GM21723 (cell line): ENCODE measurements around the gene BMAL1.
A peak's percentile ranks its signal among the peaks of the same experiment; 100 is the strongest.

Experiments
- ATAC-seq: cut with Tn5 transposase; IDR thresholded peaks from one replicate; pipeline ENCODE4 v1.9.1; 2021; ENCODE audit warnings: mild to moderate bottlenecking, moderate library complexity; ENCODE audit not compliant: unreplicated experiment

BMAL1 gene

DNA sequence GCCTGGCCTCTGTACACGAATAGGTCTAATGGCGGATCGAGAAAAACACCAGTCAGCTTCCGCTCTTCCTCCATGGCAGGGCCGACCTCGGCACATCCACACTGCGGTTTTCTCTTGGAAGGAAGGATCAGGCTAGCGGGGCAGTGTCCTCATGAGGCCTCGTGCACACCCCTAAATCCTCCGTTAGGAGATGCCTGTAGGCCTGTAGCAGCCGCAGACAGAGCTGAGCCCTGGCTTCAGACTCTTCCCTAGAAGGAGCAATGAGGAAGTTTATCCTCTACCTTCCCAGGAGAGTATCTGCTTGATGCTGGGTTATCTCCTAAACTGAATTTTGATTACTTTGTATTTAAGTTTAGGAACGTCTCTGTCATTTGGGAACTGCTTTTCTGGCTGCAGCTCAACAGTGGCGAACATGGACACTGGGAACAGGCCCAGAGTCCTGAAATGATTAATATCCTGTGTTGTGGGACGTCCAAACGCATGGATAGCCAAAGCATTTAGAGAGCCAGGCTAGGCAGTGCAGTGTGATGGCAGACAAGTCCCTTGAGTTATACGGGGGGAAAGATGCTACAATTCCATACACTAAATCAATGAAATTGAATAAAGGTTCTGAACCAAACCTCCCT is 16.5 kb upstream of the BMAL1 start:
- no peak for ATAC-seq

DNA sequence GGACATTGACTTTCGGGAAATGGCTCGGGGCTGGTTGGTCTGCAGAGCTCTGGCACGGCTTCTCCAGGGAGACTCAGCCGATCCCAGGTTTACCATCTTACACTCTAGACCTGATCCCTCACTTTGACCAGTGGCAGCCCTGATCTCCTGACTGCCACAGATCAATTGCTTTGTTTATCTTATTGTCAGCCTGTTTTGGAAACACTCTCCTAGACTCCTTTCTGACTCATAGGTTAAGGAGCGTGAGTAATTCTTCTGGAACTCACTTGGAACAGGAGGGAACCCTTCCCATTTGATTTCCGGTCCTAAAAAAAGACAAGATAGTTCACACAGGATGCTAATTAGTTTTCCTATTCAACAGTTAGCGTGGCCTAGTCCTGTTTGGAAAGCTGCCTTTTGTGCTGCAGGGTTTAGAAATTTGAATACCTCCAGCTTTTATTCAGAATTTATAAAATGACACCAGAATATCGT is 16.0 kb upstream of the BMAL1 start:
- no peak for ATAC-seq

DNA sequence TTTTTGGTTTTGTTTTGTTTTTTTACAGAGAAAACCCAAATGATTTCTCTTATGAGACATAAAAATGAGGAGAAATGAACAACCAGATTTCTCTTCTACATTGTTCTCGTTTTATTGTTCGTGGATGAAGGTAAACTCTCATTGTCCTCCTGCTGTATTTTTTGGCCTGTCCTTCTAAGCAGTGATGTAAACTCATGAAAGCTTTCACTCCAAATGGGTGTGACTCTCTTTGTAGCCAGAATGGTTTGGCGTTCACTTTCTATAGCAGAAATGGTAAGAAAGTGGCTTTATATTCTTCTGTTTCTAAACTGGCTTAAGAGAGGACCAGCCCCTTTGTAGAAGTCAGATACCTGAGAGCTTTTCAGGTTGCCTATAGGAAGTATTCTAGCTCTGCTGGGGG is 15.5 kb upstream of the BMAL1 start:
- no peak for ATAC-seq

DNA sequence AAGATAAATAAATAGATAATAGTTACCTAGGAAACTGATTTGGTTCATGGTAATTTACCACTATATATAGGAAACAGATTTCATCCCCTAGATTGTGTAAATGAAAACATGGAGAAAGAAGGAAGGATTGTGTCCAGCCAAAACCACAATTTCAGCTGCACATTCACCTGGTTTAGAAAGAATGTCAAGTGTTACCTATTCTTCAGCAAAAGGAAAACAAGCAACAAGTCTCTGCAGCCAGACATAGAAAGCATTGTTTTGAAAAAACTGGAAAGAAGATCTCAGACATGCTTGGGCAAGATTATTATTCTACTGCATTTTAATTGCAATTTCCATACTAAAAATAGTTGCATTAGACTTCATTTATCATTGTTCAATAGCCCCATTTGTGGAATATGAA is 8.8 kb upstream of the BMAL1 start:
- ATAC-seq: no peak

DNA sequence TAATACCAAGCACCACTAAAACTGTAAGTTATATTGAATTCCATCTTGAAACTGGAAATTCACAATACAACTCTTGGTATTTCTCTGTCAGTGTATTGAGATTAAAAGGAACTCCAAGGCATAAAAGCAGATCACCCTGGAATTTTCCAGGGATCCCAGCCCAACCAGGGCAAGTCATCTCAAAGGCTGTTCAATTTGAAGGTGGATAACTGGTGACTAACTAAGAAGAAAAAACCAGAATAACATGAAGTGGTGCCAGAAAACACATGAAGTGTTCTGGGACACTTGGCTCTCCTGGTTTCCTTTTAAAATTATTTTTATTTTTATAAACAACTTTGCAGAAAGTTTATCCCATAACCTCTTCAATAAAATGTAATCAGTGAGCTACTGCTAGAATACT is 7.8 kb upstream of the BMAL1 start:
- no peak for ATAC-seq

DNA sequence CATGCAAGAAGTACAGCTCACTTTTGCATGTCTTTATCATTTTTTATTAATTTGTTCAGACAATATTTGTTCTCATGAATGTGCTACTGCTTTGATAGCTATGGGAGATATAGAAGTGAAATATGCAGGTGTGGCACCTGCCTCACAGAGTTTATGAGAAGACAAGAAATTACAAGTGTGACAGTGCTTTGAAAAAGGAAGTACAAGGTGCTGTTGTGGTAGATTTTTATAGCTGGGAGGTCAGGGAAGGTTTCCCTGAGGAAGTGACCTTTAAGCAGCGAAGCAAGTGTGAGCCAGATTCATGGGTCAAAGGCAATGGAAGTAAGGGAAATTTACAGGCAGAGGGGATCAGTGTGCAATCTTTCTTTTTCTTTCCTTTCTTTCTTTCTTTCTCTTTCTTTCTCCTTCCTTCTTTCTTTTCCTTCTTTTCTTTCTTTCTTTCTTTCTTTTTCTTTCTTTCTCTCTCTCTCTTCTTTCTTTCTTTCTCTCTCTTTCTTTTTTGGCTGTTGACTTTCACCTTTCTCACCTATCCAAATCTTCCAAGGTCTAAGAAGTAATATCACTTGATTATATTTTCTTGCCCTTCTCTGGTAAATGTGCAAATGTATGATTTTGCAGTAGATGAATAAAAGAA is 6.4 kb upstream of the BMAL1 start:
- ATAC-seq: no peak

DNA sequence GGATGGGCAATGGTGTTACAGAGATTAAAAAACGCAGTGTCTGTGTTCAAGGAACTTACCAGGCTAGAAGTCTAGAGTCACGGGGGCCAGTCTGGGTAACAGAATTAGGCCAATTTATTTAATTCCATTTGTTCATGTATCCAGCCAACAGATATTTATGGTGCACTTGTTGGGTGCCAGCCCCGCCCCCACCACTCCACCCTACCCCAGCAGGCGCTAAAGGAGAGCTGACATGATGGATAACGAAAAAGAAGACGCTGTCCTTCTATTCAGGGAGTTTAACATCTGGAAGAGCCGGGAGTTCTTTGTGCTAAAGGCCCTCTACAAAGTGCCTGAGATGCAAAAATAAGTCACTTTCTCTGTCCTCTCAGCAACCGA is 1.1 kb upstream of the BMAL1 start:
- ATAC-seq: no peak

DNA sequence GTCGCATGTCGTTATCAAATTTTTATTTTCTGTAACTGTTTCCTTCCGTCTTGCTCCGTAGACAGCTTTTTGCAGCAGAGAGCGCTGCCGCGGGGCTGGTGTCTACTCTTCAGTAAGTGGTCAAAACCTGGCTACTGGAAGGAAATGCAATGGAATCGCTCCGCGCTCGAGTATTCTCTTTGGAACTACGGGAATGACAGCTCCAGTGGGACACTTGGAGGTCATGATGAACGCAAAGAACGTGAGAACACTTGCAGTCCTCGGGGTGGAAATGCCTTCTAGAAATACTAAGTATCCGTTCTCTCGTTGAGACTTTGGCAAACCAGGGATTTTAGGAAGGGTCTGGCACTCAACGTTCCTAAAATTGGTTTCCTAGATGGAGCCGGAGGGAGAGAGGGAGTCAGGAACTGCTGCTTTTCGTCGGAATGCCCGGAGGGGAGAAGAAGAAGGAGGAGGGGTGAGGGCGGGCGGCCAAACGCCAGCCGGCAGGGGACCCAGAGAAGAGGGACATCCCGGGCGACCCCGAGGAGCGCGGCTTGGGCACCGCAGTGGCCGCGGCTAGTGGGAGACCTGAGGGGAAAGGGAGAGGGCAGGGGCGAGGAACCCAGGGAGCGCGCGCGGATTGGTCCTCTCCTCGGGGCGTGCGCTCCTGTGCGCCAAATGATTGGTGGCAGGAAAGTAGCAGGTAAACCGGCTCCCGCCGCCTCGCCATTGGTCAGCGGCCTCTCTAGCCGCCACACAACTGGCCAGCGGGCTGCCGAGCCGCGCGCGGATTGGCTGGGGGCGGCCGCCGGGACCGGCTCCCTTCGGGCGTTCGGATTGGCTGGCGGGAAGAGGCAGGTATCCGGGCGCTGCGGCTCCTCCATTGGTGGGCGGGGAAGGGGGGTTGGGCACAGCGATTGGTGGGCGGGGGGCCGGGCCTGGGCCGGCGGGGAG is 490 bp upstream of the BMAL1 start:
- peak; percentile 91 for ATAC-seq

DNA sequence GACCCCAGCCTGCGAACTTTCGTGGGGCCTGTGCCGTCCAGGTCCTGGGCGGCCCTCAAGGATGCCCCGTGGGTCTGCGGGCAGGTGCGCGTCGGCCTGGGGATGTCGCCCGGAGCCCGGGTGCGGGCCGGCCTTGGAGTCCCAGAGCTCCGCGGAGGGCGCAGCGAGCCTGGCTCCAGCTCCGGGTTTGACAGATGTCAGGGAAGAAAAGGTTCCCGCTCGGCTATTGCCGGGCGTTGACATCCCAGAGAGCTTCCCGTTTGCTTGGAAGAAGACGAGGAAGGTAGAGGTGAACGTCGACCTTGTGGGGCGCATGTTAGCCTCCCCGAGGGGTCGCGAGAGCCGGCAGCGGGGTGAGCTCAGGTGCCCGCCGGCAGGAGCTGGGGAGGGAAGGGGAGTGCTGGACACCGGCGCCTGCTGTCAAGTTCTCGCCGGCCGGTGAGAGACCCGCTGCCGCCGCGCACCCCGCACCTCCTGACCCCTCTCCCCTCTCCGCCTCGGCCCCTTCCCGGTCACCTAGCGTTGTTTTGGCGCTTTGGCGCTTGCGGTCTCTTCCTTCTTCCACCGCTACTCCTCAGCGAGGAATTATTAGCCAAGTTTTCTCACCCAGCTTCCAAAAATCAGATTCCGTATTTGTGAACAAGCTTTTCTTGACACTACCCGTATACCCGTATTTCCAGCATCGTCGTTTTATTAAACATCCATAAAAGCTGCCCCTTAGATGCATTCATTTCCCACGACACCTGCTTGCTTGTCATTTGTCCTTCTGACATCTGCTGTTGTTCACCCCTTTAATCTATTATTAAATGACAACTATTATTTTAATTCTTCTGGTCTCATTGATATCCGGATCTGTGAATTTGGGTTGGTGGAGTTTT is 1.3 kb downstream of the BMAL1 start:
- ATAC-seq: no peak

DNA sequence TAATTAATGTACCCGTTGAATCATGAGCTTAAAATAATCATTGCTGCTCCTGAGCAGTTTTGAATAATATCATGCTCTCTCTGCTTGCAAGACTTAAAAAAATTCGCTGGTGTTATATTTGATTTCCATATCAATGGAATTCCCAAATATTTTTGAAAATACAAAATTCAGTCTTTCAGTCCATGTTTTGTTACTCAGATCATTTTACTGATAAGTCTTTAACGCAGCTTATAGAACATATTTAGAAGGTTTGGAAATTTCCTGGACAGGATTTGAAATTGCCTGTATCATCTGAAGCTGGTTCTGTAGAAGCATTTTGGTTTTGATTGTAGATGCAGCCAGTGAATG is 1.9 kb downstream of the BMAL1 start:
- no peak for ATAC-seq

DNA sequence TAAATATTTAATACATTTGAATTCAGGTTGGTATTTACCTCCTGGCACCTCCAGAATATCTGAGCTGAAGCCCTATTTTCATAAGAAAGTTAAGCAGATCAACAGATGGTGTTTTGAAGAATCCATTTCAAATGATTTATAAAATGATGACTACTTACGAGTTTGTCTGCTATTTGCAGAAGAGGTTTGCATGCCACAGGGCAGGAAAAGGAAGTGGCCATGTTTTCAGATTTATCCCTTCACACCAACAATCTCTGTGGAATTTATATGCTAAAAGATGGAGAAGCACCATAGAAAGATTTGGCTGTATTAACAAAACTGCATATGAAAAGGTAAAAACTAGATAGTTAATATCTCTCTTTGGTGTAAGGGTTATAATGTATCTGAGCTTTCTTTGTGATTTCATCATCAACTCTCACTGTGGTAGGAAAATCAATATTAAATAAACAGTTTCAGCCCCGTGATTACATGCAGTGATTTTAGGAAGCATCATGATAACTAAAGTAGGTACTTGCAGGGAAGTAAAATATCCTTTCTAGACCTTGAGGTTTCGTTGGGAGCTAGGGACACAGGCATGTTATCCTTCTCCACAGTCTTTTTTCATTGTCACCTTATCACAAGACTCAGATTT is 2.6 kb downstream of the BMAL1 start:
- ATAC-seq: no peak

DNA sequence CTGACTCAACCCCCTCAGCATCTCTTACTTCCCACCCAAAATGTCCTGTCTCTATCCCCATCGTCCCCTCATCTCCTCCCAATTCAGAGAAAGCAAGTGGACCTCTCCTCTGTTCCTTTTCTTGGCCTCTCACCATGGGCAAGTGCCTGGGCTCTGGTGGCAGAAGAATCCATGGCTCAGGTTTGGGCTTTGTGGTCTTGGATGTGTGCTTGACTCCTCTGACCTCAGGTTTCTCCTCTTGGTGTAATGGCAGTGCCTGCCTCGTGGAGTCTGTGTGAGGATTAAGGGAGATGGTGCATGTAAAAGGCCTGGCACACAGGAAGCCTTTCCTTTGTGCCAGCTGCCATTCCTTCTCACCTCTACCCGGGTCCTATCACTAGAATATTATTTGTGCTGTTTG is 3.2 kb downstream of the BMAL1 start:
- ATAC-seq: no peak

DNA sequence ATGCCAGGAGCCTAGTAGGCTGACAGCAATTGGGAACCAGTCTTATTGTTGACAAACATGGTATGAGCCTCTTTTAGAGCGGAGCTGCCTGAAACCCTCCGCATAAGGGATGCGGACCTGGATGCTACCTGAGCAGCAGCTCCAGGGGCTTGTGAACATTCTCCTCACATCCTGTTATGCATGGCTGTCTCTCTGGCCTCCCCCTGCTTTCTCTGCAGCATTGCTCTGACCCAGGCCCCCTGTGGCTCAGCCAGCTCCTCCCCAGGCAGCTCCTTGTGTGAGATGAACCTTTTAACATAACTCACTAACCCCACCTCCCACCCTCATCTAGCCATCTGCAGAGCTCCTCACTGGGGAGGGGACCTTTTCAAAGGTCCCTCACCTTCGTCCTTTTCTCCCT is 6.0 kb downstream of the BMAL1 start:
- ATAC-seq: no peak

DNA sequence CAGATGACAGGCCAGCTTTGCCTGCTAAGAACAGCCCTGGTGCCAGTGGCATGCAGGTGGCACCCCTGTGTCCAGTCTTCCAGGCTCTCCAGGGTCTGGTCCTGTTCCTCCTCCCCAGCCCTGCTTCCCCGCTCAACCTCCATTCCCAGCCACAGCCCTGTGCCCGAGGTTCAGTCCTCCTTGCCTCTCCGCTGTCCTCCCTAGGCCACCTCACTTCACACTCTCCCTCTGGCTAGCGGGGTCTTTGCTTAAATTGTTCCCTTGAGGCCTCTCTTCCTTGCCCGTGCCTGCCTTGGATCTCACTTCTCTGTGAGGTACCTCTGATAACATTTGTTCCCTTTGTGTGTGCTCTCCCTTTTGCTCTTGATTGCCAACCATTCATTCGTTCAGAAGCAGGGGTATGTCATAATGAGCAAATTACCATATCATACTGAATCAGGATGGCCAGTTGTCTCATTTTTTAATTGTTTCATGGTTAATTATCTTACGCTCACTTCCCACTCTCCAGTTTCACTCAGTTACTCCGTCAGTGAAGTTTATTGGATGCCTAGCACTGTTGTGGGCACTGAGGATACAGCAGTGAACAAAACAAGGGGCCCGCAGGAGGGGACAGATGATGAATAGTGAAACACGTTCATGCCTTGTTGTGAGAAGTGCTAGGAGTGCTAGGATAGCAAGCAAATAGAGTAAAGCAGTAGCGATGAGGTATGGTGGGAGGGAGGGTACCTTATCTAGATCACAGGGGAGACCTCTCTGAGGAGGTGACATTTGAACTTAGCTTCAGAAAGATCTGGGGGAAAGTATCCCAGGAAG is 7.4 kb downstream of the BMAL1 start:
- no peak for ATAC-seq

DNA sequence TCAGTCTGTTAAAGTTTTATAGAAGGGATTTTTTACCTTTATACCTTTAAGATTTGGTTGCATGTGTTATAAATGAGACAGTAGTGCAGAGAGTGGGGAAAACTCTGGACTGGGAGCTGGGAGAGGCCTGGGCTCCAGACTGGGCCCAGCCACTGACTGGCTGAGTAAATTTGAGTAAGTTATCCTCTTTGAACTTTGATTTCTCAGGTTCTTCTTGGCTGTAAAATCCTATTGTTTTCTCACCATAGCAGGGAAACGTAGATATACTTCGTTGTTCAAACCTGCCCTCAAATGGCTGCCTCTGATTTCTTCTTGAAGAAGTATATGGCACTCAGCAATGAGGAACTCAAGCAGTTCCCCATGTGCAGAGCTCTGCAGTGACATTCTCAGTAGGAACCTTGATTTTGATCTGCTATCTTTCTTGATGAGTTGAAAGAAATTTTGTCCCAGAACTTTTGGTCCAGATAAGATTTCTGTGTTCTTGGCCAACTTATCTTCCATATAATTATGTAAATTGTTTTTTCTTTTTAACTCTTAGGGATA is 8.8 kb downstream of the BMAL1 start:
- no peak for ATAC-seq

DNA sequence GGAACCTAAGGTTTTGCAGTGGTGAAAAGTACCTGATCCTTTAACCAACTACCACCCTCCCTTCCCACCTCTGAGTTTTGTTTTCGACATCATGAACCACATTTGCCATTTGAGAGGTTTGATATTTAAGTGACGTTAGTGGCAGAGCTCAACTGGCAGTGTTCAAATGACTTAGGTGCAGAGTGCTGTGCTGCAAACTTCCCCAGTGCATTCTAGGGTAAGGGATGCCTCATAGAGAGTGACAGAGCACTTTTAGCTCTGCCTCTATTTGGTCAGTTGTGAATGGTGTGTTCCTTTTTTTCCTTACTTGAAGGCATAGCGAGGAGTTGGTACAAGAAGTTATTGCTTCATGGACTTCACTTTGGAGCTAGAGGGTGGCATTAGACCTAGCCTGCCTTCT is 9.4 kb downstream of the BMAL1 start:
- no peak for ATAC-seq

DNA sequence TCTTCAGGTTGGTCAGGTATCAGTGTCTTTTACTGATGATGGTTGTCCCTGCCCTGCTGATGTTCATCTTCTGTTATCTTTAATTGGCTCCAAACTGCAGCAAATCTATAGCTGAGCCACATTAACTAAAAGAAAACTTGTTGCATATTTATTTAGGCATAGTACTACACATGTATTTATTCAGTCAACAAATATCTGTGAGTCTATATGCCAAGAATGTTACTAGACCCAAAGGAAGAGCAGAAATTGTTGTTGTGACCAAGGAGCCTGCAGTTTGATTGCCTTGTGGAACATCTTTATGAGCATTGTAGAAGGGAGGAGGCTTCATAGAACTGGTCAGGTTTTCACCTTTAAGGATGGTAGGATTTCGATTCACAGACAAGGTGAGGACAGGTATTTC is 10.1 kb downstream of the BMAL1 start:
- no peak for ATAC-seq

DNA sequence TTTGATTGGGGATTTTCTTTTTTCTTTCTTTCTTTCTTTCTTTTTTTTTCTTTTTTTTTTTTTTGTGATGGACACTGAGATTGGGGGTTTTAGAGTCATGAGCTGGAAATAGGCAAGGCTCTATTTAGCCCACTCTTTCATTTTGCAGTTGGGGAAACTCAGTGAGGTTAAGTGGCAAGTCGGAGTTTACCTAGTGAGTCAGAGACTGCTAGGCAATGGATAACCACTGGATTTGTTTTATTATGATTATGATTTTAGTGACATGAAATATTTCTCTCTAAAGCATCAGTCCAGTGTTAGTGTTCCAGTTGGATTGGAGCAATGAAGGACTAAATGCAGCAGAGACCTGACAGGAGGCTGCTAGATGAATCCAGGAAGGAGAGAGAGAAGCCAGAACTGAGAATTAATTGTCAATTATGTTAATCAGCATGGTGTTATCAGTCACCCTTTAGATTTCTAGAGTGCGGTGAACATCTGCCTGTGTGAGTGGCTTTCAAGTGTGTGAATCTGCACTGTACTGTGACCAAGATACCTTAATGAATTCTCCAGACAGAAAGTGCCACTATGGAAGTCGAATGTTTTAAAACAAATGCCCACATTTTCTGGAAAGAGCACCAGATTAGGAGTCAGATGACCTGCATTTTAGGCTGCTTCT is 10.9 kb downstream of the BMAL1 start:
- ATAC-seq: no peak

DNA sequence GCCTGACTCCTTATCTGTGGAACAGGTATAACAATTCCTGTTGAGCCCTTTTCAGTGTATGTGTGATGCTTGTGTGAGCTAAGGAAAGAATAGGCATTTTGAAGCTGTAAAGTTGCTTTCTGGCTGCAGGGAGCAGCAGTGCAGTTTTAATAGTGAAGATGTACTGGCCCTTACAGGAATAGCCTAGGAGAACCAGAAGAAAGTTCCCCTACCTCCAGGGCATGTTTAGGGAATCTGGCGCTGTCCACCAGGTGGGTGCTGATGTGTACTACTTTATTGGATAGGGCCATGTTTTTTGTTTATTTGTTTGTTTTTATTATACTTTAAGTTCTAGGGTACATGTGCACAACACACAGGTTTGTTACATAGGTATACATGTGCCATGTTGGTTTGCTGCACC is 11.5 kb downstream of the BMAL1 start:
- ATAC-seq: no peak
